AG10803 (cell line): ENCODE measurements around the gene KRT17.
"Not testable (repeated sequence)": the region's sequence is repeated elsewhere in the genome, so short reads cannot be mapped to it uniquely, and the experiment has no call there.

ENCODE experiments used
- DNase-seq: peaks from one replicate; pipeline ENCODE4 v3.0.0; 2010; ENCODE audit warnings: low read depth
- H3K4me3 ChIP-seq: 2 replicates; pipeline ENCODE4 v1.5.1; 2011; ENCODE audit warnings: mild to moderate bottlenecking, low read length, control low read depth
- TF ChIP-seq, protein P1 (sequence below): conservative IDR thresholded peaks from 2 replicates; pipeline ENCODE4 v1.5.1; 2011; ENCODE audit warnings: mild to moderate bottlenecking, low read length, control low read depth, inconsistent platforms

Gene KRT17

GRCh38 chr17:41585301-41586056 lies 38.9 kb downstream of the KRT17 start:
- no peak overlapping the region for H3K4me3 ChIP-seq
- DNase-seq, result no peak
- TF ChIP-seq, protein P1, sequence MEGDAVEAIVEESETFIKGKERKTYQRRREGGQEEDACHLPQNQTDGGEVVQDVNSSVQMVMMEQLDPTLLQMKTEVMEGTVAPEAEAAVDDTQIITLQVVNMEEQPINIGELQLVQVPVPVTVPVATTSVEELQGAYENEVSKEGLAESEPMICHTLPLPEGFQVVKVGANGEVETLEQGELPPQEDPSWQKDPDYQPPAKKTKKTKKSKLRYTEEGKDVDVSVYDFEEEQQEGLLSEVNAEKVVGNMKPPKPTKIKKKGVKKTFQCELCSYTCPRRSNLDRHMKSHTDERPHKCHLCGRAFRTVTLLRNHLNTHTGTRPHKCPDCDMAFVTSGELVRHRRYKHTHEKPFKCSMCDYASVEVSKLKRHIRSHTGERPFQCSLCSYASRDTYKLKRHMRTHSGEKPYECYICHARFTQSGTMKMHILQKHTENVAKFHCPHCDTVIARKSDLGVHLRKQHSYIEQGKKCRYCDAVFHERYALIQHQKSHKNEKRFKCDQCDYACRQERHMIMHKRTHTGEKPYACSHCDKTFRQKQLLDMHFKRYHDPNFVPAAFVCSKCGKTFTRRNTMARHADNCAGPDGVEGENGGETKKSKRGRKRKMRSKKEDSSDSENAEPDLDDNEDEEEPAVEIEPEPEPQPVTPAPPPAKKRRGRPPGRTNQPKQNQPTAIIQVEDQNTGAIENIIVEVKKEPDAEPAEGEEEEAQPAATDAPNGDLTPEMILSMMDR, result no peak

- not testable (repeated sequence) for DNase-seq
Observed at GRCh38 chr17:41584331-41584927, 39.9 kb downstream of the KRT17 start.

DNA sequence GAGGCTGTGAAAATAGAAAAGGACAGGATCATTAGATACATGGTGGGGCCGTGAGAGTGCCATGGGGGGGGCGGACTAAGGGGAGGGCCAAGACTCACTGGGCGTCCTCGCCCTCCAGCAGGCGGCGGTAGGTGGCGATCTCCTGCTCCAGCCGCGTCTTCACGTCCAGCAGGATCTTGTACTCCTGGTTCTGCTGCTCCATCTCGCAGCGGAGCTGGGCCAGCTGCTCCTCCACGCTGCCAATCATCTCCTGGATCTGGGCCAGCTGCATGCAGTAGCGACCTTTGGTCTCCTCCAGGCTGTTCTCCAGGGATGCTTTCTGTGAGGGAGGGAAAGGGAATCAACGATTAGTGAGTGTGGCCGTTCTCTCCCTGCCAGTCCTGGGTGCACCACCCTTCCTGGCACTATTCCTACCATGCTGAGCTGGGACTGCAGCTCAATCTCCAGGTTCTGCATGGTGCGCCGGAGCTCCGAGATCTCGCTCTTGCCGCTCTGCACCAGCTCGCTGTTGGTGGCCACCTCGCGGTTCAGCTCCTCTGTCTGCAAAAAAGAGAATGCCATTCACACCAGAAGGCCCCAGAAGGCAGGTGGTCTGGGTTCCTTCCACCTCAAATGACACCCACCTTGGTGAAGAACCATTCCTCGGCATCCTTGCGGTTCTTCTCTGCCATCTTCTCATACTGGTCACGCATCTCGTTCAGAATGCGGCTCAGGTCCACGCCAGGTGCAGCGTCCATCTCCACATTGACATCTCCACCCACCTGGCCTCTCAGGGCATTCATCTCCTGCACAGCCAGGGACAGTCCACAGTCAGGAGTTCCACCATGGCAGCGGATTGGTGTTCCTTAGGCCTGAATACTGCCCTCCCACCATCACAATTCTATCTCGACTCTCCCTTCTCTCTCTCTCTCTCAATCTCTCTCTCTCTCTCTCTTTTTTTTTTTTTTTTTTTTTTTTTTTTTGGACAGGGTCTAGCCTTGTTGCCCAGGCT lies 40.9 kb downstream of the KRT17 start:
- TF ChIP-seq, protein P1, result no peak
- no peak overlapping the region for H3K4me3 ChIP-seq
- DNase-seq, result no peak

More at GRCh38 chr17:41584331-41584927, 39.9 kb downstream of the KRT17 start:
- not testable (repeated sequence) for H3K4me3 ChIP-seq

DNA sequence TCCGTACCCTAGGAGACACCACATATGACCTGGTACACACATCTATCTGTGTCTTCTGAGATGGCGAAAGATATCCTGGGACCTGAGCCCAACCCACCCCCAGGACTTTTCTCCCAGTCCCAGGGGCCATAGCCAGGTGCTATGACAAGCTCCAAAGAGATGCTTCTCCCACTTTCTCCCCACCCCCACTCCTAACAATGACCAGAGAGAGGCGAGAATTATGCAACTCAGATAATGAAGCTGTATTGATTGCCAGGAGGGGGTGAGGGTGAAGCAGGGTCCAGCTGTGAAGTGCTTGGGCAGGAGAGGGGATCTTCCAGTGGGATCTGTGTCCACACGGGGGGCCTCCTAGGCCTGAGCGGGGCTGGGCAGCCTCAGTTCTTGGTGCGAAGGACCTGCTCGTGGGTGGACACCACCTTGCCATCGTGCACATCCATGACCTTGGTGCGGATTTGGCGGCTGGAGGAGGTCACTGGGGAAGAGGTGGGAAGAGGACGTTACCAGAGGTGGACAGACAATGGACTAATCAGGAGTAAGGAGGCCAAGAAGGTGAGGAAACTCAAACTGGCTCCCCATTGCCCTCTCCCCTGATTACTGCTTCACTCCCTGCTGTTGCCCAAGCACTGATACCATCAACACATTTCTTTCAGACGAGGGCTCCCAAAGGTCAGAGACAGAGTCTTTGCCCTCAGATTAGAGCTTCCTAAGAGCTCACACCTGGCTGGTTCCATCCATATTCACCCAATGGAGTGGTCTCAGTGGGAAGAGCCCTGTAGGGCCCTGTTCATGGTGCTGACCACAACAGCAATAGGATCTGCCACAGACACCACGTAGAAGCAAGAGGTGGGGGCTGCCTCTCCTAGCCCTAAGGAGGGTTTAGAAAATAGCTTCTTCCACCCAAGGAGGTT lies 42.1 kb downstream of the KRT17 start:
- H3K4me3 ChIP-seq, DNase-seq: not testable (repeated sequence)

GRCh38 chr17:41581366-41582060 lies 42.9 kb downstream of the KRT17 start:
- no peak for DNase-seq
- H3K4me3 ChIP-seq, result no peak overlapping the region
- TF ChIP-seq, protein P1, result no peak

DNA sequence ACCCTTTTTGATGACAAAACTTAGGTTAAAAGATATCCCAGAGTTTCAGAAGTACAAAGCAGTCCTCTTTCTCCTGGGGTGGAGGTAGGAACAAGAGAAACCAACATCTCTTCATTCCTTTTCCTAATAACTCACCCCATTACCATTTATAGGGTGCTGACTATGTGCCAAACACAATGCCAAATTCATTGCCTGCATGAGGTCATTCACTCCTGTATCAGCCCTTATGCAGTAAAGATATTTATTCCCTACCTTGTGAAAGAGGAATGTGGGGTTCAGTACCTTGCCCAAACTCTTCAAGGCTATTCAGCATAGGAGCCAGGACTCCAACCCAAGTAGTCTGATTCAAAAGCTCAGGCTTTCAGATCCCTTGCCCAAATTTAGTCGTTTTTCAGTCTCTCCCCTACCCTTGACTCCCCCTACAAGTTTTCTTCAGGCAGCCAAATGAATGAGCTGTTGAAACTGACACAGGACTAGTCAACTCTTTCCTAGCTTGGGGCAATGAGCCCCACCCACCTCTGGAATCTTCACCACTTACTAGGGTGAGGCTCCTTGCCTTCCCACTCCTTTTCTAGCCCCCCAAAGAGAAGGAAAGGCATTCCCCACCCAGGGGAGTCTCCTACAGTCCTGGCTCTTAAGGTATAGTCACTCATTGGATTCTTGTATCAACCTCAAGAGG lies 43.5 kb downstream of the KRT17 start:
- no peak overlapping the region for H3K4me3 ChIP-seq
- TF ChIP-seq, protein P1, result no peak
- DNase-seq, result no peak

DNA sequence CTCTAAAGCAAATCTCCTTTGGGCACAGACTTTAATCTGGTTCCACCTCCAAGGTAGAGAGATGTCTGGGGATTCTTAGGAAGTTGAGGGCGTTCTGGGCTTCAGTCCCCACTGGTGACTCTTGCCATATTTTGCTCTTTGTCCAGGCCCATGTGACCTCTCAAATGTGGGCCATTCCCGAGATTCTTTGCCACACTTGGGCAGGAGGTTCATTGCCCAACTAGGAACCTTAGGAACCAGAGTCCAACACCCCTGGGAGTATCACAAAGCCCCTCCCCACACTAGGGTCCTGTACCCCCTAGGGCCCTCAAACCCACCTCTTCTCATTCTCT lies 44.2 kb downstream of the KRT17 start:
- no peak overlapping the region for H3K4me3 ChIP-seq
- TF ChIP-seq, protein P1, result no peak
- DNase-seq, result no peak
